ENCODE data around the gene RNASE9. TPM values are rescaled to one million over a fixed set of nuclear protein-coding genes. Genes with fewer than 3 reads are reported as not detected.

RNASE9 gene
- not detected for polyA plus RNA-seq (2013, experiment 1 of 2)
- polyA plus RNA-seq (2013, experiment 2 of 2), result not detected

DNA sequence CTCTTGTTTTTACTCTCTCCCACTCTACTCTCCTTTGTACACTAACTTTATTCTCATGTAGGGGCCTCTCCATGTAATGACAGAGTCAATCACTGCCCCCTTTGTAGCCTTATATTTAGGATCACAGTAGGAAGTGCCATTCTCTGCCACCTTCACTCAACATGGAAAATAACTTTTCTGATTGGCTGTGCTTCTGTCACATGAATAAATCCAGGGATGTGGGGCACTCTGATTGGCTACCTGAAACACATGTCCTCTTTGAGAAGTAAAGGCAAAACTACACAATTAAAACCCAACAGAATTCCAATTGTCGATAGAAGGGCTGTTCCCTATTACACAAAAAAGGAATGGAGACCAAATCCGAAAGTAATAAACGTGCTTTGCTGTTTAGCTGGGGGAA is at the start of gene RNASE9:
Gene RNASE9 (minus strand): TSS at position 87 of the 400 bp plus-strand sequence.
- Histone ChIP-seq H4K8ac (ENCODE audit: low read depth, low read length) (no peak within 1 kb of the TSS), H3K9ac (ENCODE audit: low read depth, low read length, poor library complexity) (no peak within 1 kb of the TSS), H3K36me3 (replicated peaks in 1 of 2; ENCODE audit: control insufficient read depth in 2 of 2, insufficient read depth in 2 of 2, low read length in 2 of 2) (no peaks in the 10 kb centered on the region), H2AK5ac (ENCODE audit: low read depth, low read length) (no peak within 1 kb of the TSS), H3K27ac (replicated peaks; ENCODE audit: low read length) (no peak within 1 kb of the TSS), H4K91ac (ENCODE audit: low read depth, low read length, poor library complexity) (no peak within 1 kb of the TSS), H2BK120ac (ENCODE audit: low read depth, low read length) (no peak within 1 kb of the TSS), H3K4me2 (ENCODE audit: insufficient read depth, low read length, poor library complexity, severe bottlenecking) (no peak within 1 kb of the TSS), H2AFZ (ENCODE audit: low read length) (peak within 1 kb of the TSS; percentile 38), H2BK5ac (ENCODE audit: low read length) (no peak within 1 kb of the TSS), H3K4me3 (ENCODE audit: low read length in 2 of 2) (no peak within 1 kb of the TSS), H3K14ac (ENCODE audit: low read length) (no peak within 1 kb of the TSS), H3K4ac (ENCODE audit: low read length) (no peak within 1 kb of the TSS), H3K27me3 (ENCODE audit: control insufficient read depth in 3 of 3, insufficient read depth in 3 of 3, low read depth in 1 of 3, low read length in 3 of 3) (peaks cover 0 to 2% (median 0%) of the 10 kb centered on the region in 3 experiments), H3K4me1 (ENCODE audit: control insufficient read depth in 2 of 2, insufficient read depth in 1 of 2, low read depth in 1 of 2, low read length in 2 of 2) (no peaks in the 10 kb centered on the region), H3K18ac (ENCODE audit: low read length) (no peak within 1 kb of the TSS), H2BK15ac (ENCODE audit: low read length) (no peak within 1 kb of the TSS), H2BK12ac (ENCODE audit: low read length) (no peak within 1 kb of the TSS), H3K9me3 (replicated peaks in 1 of 2; ENCODE audit: control insufficient read depth in 2 of 2, insufficient read depth in 1 of 2, low read depth in 1 of 2, low read length in 2 of 2) (no peaks in the 10 kb centered on the region), H3K23ac (ENCODE audit: low read depth, low read length, poor library complexity) (no peak within 1 kb of the TSS), H3K79me1 (ENCODE audit: low read depth, low read length) (no peaks in the 10 kb centered on the region)
- WGBS, 2 donors (ENCODE audit: extremely low coverage in 2 of 2, insufficient read length in 2 of 2, insufficient replicate concordance in 1 of 2), result no CpG with 5 or more reads among the region's 3 CpGs
- no peak for DNase-seq (ENCODE audit: low spot score)

DNA sequence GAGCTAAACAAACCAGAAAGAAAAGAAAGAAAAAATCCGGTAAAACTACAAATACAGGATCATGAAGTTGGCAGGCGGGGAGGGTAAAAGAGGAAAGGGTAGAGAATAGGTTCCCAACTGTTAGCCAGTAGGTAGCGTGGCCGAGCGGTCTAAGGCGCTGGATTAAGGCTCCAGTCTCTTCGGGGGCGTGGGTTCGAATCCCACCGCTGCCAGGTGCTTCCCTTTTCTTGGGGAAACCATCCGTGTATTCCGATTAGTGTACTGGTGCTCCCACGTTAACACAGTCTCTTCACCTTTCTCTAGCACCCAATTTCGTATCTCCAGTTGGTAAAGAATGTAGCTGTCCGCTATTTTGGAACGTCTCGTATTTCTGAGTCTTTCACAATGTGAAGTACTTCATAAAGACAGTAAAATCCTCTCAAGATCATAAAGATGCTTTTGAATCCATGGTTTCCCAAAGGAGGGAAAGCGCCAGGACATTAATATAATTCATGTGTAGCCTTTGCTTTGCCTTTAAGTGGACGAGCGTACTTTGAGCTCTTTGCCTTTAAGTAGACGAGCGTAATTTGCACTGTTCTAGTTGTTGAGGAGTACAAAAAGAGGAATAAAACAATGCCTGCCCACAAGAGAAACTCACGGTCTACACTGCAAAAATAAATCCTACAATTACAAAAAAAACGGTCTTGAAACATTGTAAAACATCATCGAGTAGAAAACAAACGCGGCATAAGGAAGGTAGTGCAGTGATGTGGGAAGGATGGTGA is 49.3 kb upstream of the RNASE9 start:
- Histone ChIP-seq H3K4me1 (ENCODE audit: control insufficient read depth in 2 of 2, insufficient read depth in 1 of 2, low read depth in 1 of 2, low read length in 2 of 2) (no peaks in the 10 kb centered on the region), H3K23ac (ENCODE audit: low read depth, low read length, poor library complexity) (no peak overlapping the region), H2BK5ac (ENCODE audit: low read length) (no peak overlapping the region), H3K9ac (ENCODE audit: low read depth, low read length, poor library complexity) (no peak overlapping the region), H3K9me3 (replicated peaks in 1 of 2; ENCODE audit: control insufficient read depth in 2 of 2, insufficient read depth in 1 of 2, low read depth in 1 of 2, low read length in 2 of 2) (no peaks in the 10 kb centered on the region), H3K36me3 (replicated peaks in 1 of 2; ENCODE audit: control insufficient read depth in 2 of 2, insufficient read depth in 2 of 2, low read length in 2 of 2) (no peaks in the 10 kb centered on the region), H3K27ac (replicated peaks; ENCODE audit: low read length) (no peak overlapping the region), H2BK15ac (ENCODE audit: low read length) (no peak overlapping the region), H2BK12ac (ENCODE audit: low read length) (no peak overlapping the region), H3K4me3 (ENCODE audit: low read length in 2 of 2) (peak overlapping the region; percentile 69 to 99), H3K4ac (ENCODE audit: low read length) (no peak overlapping the region), H4K91ac (ENCODE audit: low read depth, low read length, poor library complexity) (no peak overlapping the region), H4K8ac (ENCODE audit: low read depth, low read length) (no peak overlapping the region), H3K4me2 (ENCODE audit: insufficient read depth, low read length, poor library complexity, severe bottlenecking) (peak overlapping the region; percentile 46), H3K18ac (ENCODE audit: low read length) (no peak overlapping the region), H3K14ac (ENCODE audit: low read length) (no peak overlapping the region), H3K79me1 (ENCODE audit: low read depth, low read length) (no peaks in the 10 kb centered on the region), H2AFZ (ENCODE audit: low read length) (peak overlapping the region; percentile 92), H3K27me3 (ENCODE audit: control insufficient read depth in 3 of 3, insufficient read depth in 3 of 3, low read depth in 1 of 3, low read length in 3 of 3) (peaks cover 0 to 3% (median 3%) of the 10 kb centered on the region in 3 experiments), H2BK120ac (ENCODE audit: low read depth, low read length) (no peak overlapping the region), H2AK5ac (ENCODE audit: low read depth, low read length) (no peak overlapping the region)
- WGBS, 2 donors (ENCODE audit: extremely low coverage in 2 of 2, insufficient read length in 2 of 2, insufficient replicate concordance in 1 of 2), result no CpG with 5 or more reads among the region's 27 CpGs
- DNase-seq (ENCODE audit: low spot score), result no peak

DNA sequence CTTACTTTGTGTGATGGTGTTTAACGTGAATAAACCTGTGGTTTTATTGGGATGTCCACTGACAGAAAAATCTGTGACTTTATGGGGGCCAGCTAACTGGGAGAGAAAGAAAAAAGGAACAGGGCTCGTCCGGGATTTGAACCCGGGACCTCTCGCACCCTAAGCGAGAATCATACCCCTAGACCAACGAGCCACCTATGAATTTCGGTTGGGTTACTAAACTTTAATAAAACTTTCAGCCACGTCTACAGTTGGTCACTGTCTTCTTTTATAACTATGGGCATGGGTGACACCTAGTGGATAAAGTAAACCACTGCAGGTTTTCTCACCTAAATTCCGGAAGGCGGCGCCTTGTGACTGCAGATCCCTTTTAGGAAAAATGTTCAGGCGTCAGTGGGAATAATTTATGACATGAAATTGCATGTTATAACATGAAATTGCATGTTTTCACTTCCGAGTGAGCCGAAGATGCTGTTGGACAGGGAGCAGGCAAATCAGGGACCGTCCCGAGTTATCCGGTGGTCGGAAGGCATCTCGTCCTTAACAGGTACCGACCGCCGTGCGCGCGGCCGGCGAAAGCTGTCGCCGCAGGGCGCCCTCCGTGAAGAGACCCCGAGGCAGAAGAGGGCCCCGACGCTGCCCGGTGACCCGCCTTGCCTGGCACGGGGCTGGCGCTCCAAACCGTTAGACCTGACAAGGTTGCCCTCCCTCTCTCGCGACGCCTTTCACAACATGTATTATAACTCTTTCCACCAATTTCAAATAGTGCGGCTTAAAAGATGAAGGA is 48.6 kb upstream of the RNASE9 start:
- Histone ChIP-seq H2BK15ac (ENCODE audit: low read length) (no peak overlapping the region), H3K14ac (ENCODE audit: low read length) (no peak overlapping the region), H3K23ac (ENCODE audit: low read depth, low read length, poor library complexity) (no peak overlapping the region), H2AFZ (ENCODE audit: low read length) (peak overlapping the region; percentile 92), H3K36me3 (replicated peaks in 1 of 2; ENCODE audit: control insufficient read depth in 2 of 2, insufficient read depth in 2 of 2, low read length in 2 of 2) (no peaks in the 10 kb centered on the region), H3K9ac (ENCODE audit: low read depth, low read length, poor library complexity) (peak overlapping the region; percentile 89), H3K4me1 (ENCODE audit: control insufficient read depth in 2 of 2, insufficient read depth in 1 of 2, low read depth in 1 of 2, low read length in 2 of 2) (no peaks in the 10 kb centered on the region), H4K8ac (ENCODE audit: low read depth, low read length) (no peak overlapping the region), H3K79me1 (ENCODE audit: low read depth, low read length) (no peaks in the 10 kb centered on the region), H4K91ac (ENCODE audit: low read depth, low read length, poor library complexity) (no peak overlapping the region), H3K4ac (ENCODE audit: low read length) (no peak overlapping the region), H3K9me3 (replicated peaks in 1 of 2; ENCODE audit: control insufficient read depth in 2 of 2, insufficient read depth in 1 of 2, low read depth in 1 of 2, low read length in 2 of 2) (no peaks in the 10 kb centered on the region), H2AK5ac (ENCODE audit: low read depth, low read length) (no peak overlapping the region), H3K4me2 (ENCODE audit: insufficient read depth, low read length, poor library complexity, severe bottlenecking) (peak overlapping the region; percentile 37), H3K27ac (replicated peaks; ENCODE audit: low read length) (no peak overlapping the region), H3K27me3 (ENCODE audit: control insufficient read depth in 3 of 3, insufficient read depth in 3 of 3, low read depth in 1 of 3, low read length in 3 of 3) (peaks cover 0 to 3% (median 3%) of the 10 kb centered on the region in 3 experiments), H3K18ac (ENCODE audit: low read length) (peak overlapping the region; percentile 92), H3K4me3 (ENCODE audit: low read length in 2 of 2) (peak overlapping the region; percentile 69 to 99), H2BK5ac (ENCODE audit: low read length) (no peak overlapping the region), H2BK120ac (ENCODE audit: low read depth, low read length) (no peak overlapping the region), H2BK12ac (ENCODE audit: low read length) (no peak overlapping the region)
- DNase-seq (ENCODE audit: low spot score), result peak; percentile 87
- WGBS, 2 donors (ENCODE audit: extremely low coverage in 2 of 2, insufficient read length in 2 of 2, insufficient replicate concordance in 1 of 2), result no CpG with 5 or more reads among the region's 44 CpGs
